Activated CD4-positive, CD25-positive, alpha-beta regulatory T cell treated with anti-CD3 and anti-CD28 coated beads, Interleukin-2, amount 50 U/mL, for 24 hours (primary cell): ENCODE results near the gene CBFA2T3.
A peak's percentile ranks its signal among the peaks of the same experiment; 100 is the strongest.

Experiments
- ATAC-seq, 2 donors: fragments of 150-1000 bp; cut with Tn5 transposase; one replicate each; pipeline ENCODE4 v1.10.0; 2021; ENCODE audit warnings: mild to moderate bottlenecking in 1 of 2, moderate library complexity in 1 of 2

The CBFA2T3 gene

GRCh38 chr16:88936556-88937205, 40.3 kb downstream of the CBFA2T3 start:
- ATAC-seq = no peak

DNA sequence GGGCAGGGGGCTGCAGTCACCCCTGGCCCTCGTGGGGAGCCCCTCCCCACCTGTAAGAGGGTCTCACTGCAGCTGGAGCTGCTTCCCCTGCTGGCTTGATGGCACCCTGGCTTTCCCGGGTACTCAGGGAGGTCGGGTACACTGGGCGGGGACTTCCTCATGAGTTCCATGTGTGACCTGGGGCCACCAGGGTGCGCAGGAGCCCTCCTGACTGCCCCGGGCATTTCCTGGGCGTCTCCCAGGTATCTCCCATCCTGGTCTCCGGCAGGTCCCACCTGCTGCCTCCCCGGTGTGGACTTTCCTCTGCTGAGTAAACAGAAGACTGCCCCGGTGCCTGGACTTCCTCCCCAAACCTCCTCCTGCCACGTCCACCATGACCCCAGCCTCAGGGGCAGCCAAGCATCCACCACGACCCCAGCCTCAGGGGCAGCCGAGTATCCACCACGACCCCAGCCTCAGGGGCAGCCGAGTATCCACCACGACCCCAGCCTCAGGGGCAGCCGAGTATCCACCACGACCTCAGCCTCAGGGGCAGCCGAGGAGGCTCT, 40.9 kb downstream of the CBFA2T3 start:
- ATAC-seq = peak in 1 of 2 donors; percentile 34

DNA sequence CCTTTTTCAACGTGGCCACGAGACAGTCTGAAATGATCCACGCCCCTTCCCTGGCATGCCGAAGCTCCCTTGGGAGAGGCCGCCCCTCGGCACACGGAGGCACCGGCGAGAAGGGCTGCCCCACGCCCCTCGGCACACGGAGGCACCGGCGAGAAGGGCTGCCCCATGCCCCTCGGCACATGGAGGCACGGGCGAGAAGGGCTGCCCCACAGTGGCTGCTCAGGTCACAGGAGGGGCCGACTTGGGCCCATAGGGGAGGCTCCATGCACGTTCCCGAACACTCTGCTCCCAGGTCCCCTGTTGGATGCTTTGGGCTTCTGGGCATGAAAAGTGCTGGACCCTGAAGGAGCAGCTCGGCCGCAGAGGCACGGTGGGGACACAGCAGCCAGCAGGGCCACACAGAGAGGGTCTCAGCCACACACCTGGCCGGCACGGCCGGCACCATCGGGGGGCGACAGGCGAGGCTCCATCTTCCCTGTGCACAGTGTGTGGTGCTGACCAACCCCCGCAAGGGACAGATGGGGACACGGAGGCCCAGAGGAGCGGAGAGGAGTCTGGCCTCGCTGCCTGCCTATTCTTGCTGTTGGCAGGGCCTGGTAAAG, 42.8 kb downstream of the CBFA2T3 start:
- ATAC-seq = no peak

GRCh38 chr16:88932929-88933328, 44.1 kb downstream of the CBFA2T3 start:
- no peak for ATAC-seq

DNA sequence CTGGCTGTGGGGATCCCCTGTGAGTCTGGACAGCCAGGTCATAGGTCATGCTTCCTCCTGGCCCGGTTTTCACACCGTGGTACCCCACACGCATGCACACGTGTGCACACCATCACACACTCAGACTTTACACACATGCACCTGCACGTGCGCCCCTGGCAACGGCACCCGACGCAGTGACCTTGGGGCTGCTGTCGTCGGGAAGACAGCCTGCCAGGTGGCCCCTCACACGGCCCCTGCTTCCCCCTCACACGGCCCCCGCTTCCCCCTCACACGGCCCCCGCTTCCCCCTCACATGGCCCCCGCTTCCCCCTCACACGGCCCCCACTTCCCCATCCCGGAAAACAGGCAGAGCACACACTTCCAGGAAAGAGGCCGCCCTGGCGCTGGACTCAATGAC, 45.1 kb downstream of the CBFA2T3 start:
- ATAC-seq = no peak

DNA sequence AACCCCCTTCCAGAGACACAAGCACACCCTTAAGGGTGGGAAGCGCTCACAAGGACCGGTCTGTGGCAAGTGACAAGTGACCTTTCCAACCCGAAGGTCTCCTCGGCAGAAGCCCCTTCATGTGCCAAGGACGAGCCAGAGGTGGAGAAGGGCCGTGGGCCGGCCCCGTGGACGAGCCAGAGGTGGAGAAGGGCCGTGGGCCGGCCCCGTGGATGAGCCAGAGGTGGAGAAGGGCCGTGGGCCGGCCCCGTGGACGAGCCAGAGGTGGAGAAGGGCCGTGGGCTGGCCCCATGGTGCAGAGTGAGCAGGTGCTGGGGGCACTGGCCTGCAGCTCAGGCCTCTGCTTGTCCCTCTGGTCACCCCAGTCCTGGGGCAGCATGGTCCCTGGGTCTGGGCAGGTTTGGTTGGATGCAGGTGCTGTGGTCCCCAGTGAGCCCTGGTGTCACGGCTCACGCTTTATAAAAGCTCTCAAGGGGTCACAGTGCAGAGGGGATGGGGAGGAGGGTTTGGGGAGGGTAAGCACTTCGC, 45.6 kb downstream of the CBFA2T3 start:
- no peak for ATAC-seq

DNA sequence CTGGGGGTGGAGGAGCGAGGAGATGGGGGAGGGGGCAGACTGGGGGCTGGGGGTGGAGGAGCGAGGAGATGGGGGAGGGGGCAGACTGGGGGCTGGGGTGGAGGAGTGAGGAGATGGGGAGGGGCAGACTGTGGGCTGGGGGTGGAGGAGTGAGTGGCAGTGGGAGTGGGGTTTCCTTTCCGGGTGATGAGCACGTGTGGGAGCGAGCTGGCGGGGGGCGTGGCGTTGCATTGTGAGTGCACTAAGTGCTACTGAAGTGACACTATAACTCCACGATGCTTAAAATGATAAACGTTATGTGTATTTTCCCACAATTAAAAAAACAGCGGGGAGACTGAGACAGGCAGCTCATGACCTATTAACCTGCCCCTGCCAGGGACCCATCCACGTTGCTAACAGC, 46.3 kb downstream of the CBFA2T3 start:
- ATAC-seq = no peak

DNA sequence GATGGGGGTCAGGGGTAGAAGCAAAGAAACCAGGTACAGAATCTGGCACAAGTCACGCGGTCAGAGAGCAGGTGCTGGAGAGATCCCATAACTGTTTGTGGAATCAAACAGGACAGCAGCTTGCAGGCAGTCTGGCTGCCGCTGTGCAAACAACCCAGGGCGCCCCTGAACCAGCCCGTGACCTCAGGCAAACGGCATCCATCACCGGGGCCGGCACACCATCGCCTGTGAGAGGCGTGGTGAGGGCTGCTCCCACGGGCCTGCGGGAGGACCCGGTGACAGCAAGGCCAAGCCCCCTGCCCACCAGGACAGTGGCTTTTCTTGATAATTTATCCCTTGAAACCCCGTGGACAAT, 47.9 kb downstream of the CBFA2T3 start:
- no peak for ATAC-seq

- no peak for ATAC-seq
These were observed 48.5 kb downstream of the CBFA2T3 start for GRCh38 chr16:88928405-88929090.

DNA sequence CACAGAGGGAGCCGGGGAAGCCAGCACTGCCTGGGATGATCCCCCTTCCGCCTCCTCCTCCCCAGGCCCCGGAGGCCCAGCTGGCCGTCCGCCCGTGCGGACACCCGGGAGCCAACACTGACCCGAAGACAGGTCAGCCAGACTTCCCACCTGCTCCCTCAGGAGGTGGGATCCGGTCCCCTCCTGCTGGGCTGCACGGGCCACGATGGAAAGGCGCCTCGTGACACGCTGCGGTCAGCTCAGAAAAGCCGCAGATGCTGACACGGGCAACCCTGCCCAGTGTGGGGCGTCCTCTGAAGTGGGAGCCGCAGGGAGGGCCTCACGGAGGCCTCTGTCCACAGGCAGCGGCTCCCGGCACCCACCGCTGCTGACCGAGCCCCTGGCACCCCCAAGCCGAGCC, 49.3 kb downstream of the CBFA2T3 start:
- ATAC-seq = no peak

GRCh38 chr16:88927010-88927409, 50.0 kb downstream of the CBFA2T3 start:
- ATAC-seq = no peak

DNA sequence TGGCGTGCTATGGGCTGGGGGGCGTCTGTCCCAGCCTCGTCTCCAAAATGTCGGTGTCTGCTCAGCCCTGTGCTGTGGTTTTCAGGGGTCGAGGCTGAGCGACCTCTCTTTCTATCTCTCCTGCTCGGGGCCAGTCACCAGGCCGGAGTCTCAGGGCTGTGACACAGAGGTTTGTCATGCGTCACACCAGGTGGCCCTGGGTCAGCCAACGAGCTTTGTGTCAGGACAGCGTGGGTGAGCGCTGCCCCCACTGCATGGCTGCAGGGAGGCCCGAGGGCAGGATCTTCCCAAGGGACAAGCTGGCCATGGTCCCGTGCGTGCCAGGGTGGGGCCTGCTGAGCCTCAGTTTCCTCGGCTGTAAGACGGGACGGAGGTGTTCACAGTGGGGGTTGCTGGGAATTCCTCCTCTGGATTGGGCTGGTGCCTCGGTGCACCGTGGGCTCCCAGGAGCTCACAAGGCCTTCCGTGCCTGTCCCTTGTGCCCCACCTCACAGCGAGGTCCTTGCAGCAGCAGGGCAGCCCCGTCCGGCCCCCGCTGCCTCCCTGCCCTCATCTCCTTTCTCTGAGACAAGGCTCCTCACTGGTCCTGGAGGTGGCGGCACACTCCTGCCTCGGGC, 50.5 kb downstream of the CBFA2T3 start:
- ATAC-seq = no peak

GRCh38 chr16:88925540-88925887, 51.5 kb downstream of the CBFA2T3 start:
- ATAC-seq = no peak

- peak; percentile 65 to 81 for ATAC-seq
These were observed 52.0 kb downstream of the CBFA2T3 start for GRCh38 chr16:88924834-88925539.

GRCh38 chr16:88923926-88924833, 52.8 kb downstream of the CBFA2T3 start:
- ATAC-seq = no peak

GRCh38 chr16:88923450-88923849, 53.6 kb downstream of the CBFA2T3 start:
- no peak for ATAC-seq

GRCh38 chr16:88922826-88923410, 54.1 kb downstream of the CBFA2T3 start:
- no peak for ATAC-seq

DNA sequence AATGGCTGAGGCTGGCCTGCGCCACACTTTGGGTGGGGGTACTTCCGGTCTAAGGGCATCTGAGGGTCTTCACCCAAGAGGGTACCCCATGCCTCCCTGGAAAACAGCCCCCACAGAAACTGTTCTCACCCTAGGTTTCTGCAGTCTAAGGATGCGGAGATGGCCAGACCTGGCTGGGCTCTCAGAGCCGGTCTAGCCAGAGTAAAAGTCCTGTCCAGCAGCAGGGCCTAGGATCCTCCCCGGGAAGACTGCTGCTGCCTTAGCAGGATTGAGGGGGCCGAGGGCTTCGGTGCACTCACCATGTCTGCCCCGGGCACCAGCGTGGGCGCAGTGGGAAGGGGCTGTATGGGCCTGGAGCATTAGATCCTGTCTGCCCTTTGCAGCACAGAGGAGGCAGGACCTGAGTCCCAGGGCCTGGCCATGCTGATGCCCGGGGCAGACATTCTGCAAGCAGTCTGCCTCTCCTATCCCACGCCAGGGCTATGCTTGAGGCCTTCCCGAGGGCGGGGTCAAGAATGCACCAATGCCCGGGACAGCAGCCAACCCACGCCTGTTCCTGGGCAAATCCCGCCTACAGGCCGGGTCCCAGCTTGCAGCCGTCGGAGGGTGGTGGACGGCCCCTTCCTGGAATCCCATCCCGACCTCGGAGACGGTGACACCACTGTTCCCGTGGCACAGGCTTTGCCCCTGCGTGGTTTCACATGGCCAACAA, 54.7 kb downstream of the CBFA2T3 start:
- ATAC-seq = no peak

DNA sequence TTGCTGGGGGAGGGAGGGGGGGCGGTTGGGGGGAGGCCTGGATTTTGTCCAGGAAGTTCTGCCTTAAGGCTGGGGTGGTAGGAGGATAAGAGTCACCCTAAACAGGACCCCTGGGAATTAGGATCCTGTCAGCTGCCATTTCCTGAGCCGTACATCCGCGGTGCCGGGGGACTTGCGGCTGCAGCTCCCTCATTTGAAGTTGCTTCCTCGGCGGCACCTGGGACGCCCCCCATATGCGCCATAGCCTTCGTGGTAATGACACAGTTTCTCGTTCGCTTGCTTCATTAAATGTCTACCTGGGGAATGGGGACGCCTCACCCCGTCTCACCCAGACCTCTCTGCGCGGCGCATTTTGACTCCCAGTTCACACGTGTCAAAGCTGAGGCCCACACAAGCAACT, 55.4 kb downstream of the CBFA2T3 start:
- ATAC-seq = no peak
